Nucleus accumbens (tissue), 56 donors: Measurements from ENCODE around the gene NPFFR1.

ENCODE experiments used
- DNase-seq, 56 donors: peaks; one replicate each; lab custom pipeline; 2025; lab: John Stamatoyannopoulos, UW

Gene NPFFR1

GRCh38 chr10:70293169-70293843 is 9.5 kb upstream of the NPFFR1 start:
- DNase-seq, result no peak

- DNase-seq, result no peak
Measured at GRCh38 chr10:70292004-70292403, 8.2 kb upstream of the NPFFR1 start.

GRCh38 chr10:70289739-70290138 is 5.9 kb upstream of the NPFFR1 start:
- DNase-seq, result no peak

GRCh38 chr10:70286616-70287015 is 2.8 kb upstream of the NPFFR1 start:
- no peak for DNase-seq

- no peak for DNase-seq
Measured at GRCh38 chr10:70285476-70285831, 1.6 kb upstream of the NPFFR1 start.

GRCh38 chr10:70284542-70285475 is 1.0 kb upstream of the NPFFR1 start:
- no peak for DNase-seq

- no peak for DNase-seq
Measured at GRCh38 chr10:70283071-70283444, 746 bp downstream of the NPFFR1 start.

- no peak for DNase-seq
Measured at GRCh38 chr10:70281609-70282008, 2.2 kb downstream of the NPFFR1 start.

GRCh38 chr10:70280099-70280498 is 3.7 kb downstream of the NPFFR1 start:
- no peak for DNase-seq

GRCh38 chr10:70277396-70278030 is 6.3 kb downstream of the NPFFR1 start:
- DNase-seq, result no peak

- DNase-seq, result peak in 25 of 56 donors; percentile 7 to 67 (median 31)
Measured at GRCh38 chr10:70274643-70275042, 9.2 kb downstream of the NPFFR1 start.

GRCh38 chr10:70272925-70273316 is 10.9 kb downstream of the NPFFR1 start:
- no peak for DNase-seq

- peak in 4 of 56 donors; percentile 6 to 25 (median 12) for DNase-seq
Measured at GRCh38 chr10:70271996-70272924, 11.5 kb downstream of the NPFFR1 start.

- DNase-seq, result no peak
Measured at GRCh38 chr10:70270952-70271351, 12.9 kb downstream of the NPFFR1 start.

- no peak for DNase-seq
Measured at GRCh38 chr10:70269741-70270140, 14.1 kb downstream of the NPFFR1 start.

GRCh38 chr10:70268376-70268775 is 15.4 kb downstream of the NPFFR1 start:
- no peak for DNase-seq

GRCh38 chr10:70267161-70267933 is 16.5 kb downstream of the NPFFR1 start:
- DNase-seq, result no peak

GRCh38 chr10:70266701-70267100 is 17.1 kb downstream of the NPFFR1 start:
- no peak for DNase-seq

- DNase-seq, result no peak
Measured at GRCh38 chr10:70266056-70266455, 17.7 kb downstream of the NPFFR1 start.
